MM.1S (cell line): ENCODE measurements around the gene TMEFF2.
A peak's percentile ranks its signal among the peaks of the same experiment; 100 is the strongest.

Experiments
- DNase-seq: peaks from one replicate; pipeline ENCODE4 v3.0.0-alpha.2; 2015
- H2AFZ ChIP-seq: fragments of 300-600 bp; sonication (generic); 2 replicates; pipeline ENCODE4 v1.6.0; 2016; ENCODE audit warnings: antibody characterized with exemption, low read length
- H3F3A ChIP-seq: fragments of 300-600 bp; sonication (generic); 2 replicates; pipeline ENCODE4 v1.6.1; 2016; ENCODE audit warnings: mild to moderate bottlenecking, antibody characterized with exemption, low read length, moderate library complexity, mixed read lengths; ENCODE audit not compliant: insufficient read depth
- H3K27ac ChIP-seq: fragments of 300-600 bp; sonication (generic); 2 replicates; pipeline ENCODE4 v1.5.1; 2016; ENCODE audit warnings: mild to moderate bottlenecking, low read length
- H3K27me3 ChIP-seq: fragments of 300-600 bp; sonication (generic); replicated peaks from 2 replicates; pipeline ENCODE4 v1.6.0; 2016; ENCODE audit warnings: low read length; ENCODE audit not compliant: insufficient read depth
- H3K36me3 ChIP-seq: fragments of 300-600 bp; sonication (generic); replicated peaks from 2 replicates; pipeline ENCODE4 v1.6.1; 2016; ENCODE audit warnings: mild to moderate bottlenecking, low read length, mixed read lengths; ENCODE audit not compliant: insufficient read depth
- H3K4me1 ChIP-seq: fragments of 300-600 bp; sonication (generic); 2 replicates; pipeline ENCODE4 v1.6.1; 2016; ENCODE audit warnings: low read length, mixed read lengths
- H3K4me2 ChIP-seq: fragments of 300-600 bp; sonication (generic); 2 replicates; pipeline ENCODE4 v1.6.0; 2016; ENCODE audit warnings: low read depth, low read length
- H3K4me3 ChIP-seq: fragments of 300-600 bp; sonication (generic); 2 replicates; pipeline ENCODE4 v1.5.1; 2016; ENCODE audit warnings: low read length, mixed read lengths
- H3K79me2 ChIP-seq: fragments of 300-600 bp; sonication (generic); 2 replicates; pipeline ENCODE4 v1.6.1; 2016; ENCODE audit warnings: mixed run types, low read length, mixed read lengths
- H3K9ac ChIP-seq: fragments of 300-600 bp; sonication (generic); 2 replicates; pipeline ENCODE4 v1.6.1; 2016; ENCODE audit warnings: low read length, mixed read lengths
- H3K9me2 ChIP-seq: fragments of 300-600 bp; sonication (generic); replicated peaks from 2 replicates; pipeline ENCODE4 v1.6.1; 2016; ENCODE audit warnings: mild to moderate bottlenecking, low read length, mixed read lengths; ENCODE audit not compliant: insufficient read depth
- H3K9me3 ChIP-seq: fragments of 300-600 bp; sonication (generic); replicated peaks from 2 replicates; pipeline ENCODE4 v1.6.1; 2016; ENCODE audit warnings: mild to moderate bottlenecking, low read length, mixed read lengths; ENCODE audit not compliant: insufficient read depth
- H4K20me1 ChIP-seq: fragments of 300-600 bp; sonication (generic); 2 replicates; pipeline ENCODE4 v1.6.1; 2016; ENCODE audit warnings: mild to moderate bottlenecking, low read length, moderate library complexity, mixed read lengths; ENCODE audit not compliant: insufficient read depth
- EZH2 ChIP-seq: fragments of 300-600 bp; sonication (generic); optimal IDR thresholded peaks from 2 replicates; pipeline ENCODE3; 2017; ENCODE audit warnings: low read depth, mild to moderate bottlenecking, antibody characterized with exemption, low read length, mixed read lengths
- EZH2phosphoT487 ChIP-seq: fragments of 300-600 bp; sonication (generic); IDR thresholded peaks from 2 replicates; pipeline ENCODE4 v1.6.1; 2018; ENCODE audit warnings: antibody characterized with exemption, low read length
- TF ChIP-seq, protein P1 (sequence below): fragments of 300-600 bp; sonication (generic); IDR thresholded peaks from 2 replicates; pipeline ENCODE4 v1.5.1; 2016; ENCODE audit warnings: antibody characterized with exemption, low read length, mixed read lengths

Gene TMEFF2, protein sequence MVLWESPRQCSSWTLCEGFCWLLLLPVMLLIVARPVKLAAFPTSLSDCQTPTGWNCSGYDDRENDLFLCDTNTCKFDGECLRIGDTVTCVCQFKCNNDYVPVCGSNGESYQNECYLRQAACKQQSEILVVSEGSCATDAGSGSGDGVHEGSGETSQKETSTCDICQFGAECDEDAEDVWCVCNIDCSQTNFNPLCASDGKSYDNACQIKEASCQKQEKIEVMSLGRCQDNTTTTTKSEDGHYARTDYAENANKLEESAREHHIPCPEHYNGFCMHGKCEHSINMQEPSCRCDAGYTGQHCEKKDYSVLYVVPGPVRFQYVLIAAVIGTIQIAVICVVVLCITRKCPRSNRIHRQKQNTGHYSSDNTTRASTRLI

GRCh38 chr2:192194866-192195547 lies at the start of gene TMEFF2:
Gene TMEFF2, minus strand, starts transcription at chr2:192194933. Its CDS starts 409 bp downstream, at chr2:192194524.
- Histone ChIP-seq H3K36me3 (no peaks in the 10 kb centered on the region), H3K4me2 (peak within 1 kb of the TSS; percentile 75), H3K27ac (no peak within 1 kb of the TSS), H3K9me2 (no peaks in the 10 kb centered on the region), H3K9ac (no peak within 1 kb of the TSS; the same call in 1 of the 2 replicates), H3K79me2 (no peaks in the 10 kb centered on the region), H3F3A (no peaks in the 10 kb centered on the region), H3K4me1 (no peaks in the 10 kb centered on the region), H4K20me1 (no peaks in the 10 kb centered on the region), H3K9me3 (no peaks in the 10 kb centered on the region), H3K27me3 (no peaks in the 10 kb centered on the region), H3K4me3 (peak within 1 kb of the TSS; percentile 61), H2AFZ (peak within 1 kb of the TSS; percentile 74)
- peak; percentile 63 for DNase-seq
- TF ChIP-seq EZH2phosphoT487 (no peak), EZH2 (no peak)
- TF ChIP-seq, protein P1, sequence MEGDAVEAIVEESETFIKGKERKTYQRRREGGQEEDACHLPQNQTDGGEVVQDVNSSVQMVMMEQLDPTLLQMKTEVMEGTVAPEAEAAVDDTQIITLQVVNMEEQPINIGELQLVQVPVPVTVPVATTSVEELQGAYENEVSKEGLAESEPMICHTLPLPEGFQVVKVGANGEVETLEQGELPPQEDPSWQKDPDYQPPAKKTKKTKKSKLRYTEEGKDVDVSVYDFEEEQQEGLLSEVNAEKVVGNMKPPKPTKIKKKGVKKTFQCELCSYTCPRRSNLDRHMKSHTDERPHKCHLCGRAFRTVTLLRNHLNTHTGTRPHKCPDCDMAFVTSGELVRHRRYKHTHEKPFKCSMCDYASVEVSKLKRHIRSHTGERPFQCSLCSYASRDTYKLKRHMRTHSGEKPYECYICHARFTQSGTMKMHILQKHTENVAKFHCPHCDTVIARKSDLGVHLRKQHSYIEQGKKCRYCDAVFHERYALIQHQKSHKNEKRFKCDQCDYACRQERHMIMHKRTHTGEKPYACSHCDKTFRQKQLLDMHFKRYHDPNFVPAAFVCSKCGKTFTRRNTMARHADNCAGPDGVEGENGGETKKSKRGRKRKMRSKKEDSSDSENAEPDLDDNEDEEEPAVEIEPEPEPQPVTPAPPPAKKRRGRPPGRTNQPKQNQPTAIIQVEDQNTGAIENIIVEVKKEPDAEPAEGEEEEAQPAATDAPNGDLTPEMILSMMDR = no peak

GRCh38 chr2:192243488-192243887 lies 48.8 kb upstream of the TMEFF2 start:
- Histone ChIP-seq H3F3A (no peaks in the 10 kb centered on the region), H2AFZ (no peak overlapping the region), H3K9me2 (no peaks in the 10 kb centered on the region), H3K4me3 (no peak overlapping the region), H3K9me3 (no peaks in the 10 kb centered on the region), H3K79me2 (no peaks in the 10 kb centered on the region), H3K9ac (no peak overlapping the region), H3K36me3 (no peaks in the 10 kb centered on the region), H4K20me1 (no peaks in the 10 kb centered on the region), H3K27me3 (no peaks in the 10 kb centered on the region), H3K4me1 (no peaks in the 10 kb centered on the region), H3K27ac (no peak overlapping the region), H3K4me2 (no peak overlapping the region)
- no peak for DNase-seq
- TF ChIP-seq EZH2phosphoT487 = no peak
- no peak for TF ChIP-seq EZH2
- TF ChIP-seq, protein P1 = no peak

DNA sequence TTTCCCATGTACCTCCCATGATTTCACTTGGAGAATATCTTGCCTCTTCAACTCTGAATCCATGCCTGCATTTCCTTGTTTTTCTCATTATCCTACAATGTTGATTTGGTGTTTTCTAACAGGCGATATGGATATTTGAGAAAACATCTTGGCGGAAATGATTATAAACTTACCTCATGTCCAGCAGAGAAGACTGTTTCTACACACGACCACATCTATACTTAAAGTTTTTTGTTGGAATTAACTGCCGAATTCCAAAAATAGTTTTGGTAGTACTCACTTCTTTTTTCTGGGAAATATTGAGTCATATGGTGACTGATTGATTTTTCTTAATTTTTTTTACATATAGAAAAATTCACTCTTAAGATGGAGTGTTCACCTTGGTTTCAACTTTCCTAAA lies 41.4 kb upstream of the TMEFF2 start:
- Histone ChIP-seq H4K20me1 (no peaks in the 10 kb centered on the region), H3K27me3 (no peaks in the 10 kb centered on the region), H3F3A (no peaks in the 10 kb centered on the region), H3K36me3 (no peaks in the 10 kb centered on the region), H3K9ac (no peak overlapping the region), H3K4me1 (no peaks in the 10 kb centered on the region), H3K4me3 (no peak overlapping the region), H3K9me2 (no peaks in the 10 kb centered on the region), H3K4me2 (no peak overlapping the region), H2AFZ (no peak overlapping the region), H3K9me3 (no peaks in the 10 kb centered on the region), H3K27ac (no peak overlapping the region), H3K79me2 (no peaks in the 10 kb centered on the region)
- no peak for DNase-seq
- TF ChIP-seq, protein P1 = no peak
- TF ChIP-seq EZH2 (no peak), EZH2phosphoT487 (no peak)
